SU-DHL-6 (cell line): ENCODE data around the gene GSTA1.

Experiments
- EZH2phosphoT487 ChIP-seq: fragments of 200-600 bp; sonication (generic), shearing (Covaris generic); conservative IDR thresholded peaks from 2 replicates; pipeline ENCODE4 v1.6.1; 2018; ENCODE audit warnings: mild to moderate bottlenecking, antibody characterized with exemption, low read length, moderate library complexity, mixed read lengths
- TF ChIP-seq, protein P1 (sequence below): fragments of 200-600 bp; sonication (generic); IDR thresholded peaks from one replicate; pipeline ENCODE4 v1.5.1; 2017; ENCODE audit warnings: antibody characterized with exemption, mild to moderate bottlenecking, low read length, moderate library complexity; ENCODE audit not compliant: insufficient read depth, poor library complexity, severe bottlenecking

DNA sequence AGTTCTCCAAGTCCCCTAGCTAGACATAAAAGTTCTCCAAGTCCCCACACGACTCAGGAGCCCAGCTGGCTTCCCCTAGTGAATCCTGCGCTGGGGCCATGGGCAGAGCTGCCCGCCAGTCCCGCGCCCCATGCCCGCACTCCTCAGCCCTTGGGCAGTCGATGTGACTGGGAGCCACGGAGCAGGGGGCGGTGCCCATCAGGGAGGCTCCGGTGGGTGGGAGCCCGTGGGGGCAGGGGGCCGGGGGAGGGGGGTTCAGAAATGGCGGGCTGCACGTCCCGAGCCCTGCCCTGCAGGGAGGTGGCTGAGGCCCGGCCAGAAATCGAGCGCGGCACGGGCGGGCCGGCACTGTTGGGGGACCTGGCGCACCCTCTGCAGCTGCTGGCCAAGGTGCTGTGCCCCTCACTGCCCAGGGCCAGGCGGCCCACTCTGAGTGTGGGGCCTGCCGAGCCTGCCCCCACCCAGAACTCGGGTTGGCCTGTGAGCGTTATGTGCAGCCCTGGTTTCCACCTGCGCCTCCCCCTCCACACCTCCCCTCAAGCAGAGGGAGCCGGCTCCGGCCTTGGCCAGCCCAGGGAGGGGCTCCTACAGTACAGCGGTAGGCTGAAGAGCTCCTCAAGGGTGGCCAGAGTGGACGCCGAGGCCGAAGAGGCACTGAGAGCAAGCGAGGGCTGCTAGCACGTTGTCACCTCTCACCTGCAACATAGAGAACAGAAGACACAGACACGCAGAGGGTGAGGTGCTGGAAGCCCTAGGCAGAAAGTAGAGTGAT, 25.6 kb upstream of the GSTA1 start:
- TF ChIP-seq, protein P1, sequence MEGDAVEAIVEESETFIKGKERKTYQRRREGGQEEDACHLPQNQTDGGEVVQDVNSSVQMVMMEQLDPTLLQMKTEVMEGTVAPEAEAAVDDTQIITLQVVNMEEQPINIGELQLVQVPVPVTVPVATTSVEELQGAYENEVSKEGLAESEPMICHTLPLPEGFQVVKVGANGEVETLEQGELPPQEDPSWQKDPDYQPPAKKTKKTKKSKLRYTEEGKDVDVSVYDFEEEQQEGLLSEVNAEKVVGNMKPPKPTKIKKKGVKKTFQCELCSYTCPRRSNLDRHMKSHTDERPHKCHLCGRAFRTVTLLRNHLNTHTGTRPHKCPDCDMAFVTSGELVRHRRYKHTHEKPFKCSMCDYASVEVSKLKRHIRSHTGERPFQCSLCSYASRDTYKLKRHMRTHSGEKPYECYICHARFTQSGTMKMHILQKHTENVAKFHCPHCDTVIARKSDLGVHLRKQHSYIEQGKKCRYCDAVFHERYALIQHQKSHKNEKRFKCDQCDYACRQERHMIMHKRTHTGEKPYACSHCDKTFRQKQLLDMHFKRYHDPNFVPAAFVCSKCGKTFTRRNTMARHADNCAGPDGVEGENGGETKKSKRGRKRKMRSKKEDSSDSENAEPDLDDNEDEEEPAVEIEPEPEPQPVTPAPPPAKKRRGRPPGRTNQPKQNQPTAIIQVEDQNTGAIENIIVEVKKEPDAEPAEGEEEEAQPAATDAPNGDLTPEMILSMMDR = no peak
- TF ChIP-seq EZH2phosphoT487 = no peak
